Measurements from ENCODE around the gene RANBP9. TPM values are rescaled to one million over a fixed set of nuclear protein-coding genes. Genes with fewer than 3 reads are reported as not detected.

Gene RANBP9
- total and polyA plus RNA-seq, 2 of the 13 experiments (the other 11 are each of a cell fraction or from before 2014, with no cell fraction given): 26.6 to 30.6 TPM

DNA sequence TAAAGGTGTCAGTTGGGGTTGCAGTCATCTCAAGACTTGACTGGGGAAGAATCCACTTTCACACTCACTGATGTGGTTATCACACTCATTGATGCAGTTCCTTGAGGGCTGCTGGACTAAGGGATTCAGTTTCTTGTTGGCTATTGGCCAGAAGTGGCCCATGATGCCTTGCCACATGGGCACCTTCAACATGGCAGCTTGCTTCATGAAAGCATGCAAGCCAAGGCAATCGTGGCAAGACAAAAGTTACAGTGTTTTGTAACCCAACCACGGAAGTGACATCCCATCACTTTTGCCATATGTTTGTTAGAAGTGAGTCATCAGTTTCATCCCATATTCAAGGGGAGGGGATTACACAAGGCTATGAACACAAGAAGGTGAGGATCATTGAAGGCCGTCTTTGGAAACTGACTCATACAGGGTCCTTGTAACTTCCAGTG is 3.8 kb upstream of the RANBP9 start (continued):
- TF ChIP-seq, protein P1, sequence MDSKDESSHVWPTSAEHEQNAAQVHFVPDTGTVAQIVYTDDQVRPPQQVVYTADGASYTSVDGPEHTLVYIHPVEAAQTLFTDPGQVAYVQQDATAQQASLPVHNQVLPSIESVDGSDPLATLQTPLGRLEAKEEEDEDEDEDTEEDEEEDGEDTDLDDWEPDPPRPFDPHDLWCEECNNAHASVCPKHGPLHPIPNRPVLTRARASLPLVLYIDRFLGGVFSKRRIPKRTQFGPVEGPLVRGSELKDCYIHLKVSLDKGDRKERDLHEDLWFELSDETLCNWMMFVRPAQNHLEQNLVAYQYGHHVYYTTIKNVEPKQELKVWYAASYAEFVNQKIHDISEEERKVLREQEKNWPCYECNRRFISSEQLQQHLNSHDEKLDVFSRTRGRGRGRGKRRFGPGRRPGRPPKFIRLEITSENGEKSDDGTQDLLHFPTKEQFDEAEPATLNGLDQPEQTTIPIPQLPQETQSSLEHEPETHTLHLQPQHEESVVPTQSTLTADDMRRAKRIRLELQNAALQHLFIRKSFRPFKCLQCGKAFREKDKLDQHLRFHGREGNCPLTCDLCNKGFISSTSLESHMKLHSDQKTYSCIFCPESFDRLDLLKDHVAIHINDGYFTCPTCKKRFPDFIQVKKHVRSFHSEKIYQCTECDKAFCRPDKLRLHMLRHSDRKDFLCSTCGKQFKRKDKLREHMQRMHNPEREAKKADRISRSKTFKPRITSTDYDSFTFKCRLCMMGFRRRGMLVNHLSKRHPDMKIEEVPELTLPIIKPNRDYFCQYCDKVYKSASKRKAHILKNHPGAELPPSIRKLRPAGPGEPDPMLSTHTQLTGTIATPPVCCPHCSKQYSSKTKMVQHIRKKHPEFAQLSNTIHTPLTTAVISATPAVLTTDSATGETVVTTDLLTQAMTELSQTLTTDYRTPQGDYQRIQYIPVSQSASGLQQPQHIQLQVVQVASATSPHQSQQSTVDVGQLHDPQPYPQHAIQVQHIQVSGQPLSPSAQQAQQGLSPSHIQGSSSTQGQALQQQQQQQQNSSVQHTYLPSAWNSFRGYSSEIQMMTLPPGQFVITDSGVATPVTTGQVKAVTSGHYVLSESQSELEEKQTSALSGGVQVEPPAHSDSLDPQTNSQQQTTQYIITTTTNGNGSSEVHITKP (CRISPR knock-in tag; IDR thresholded peaks at IDR 0.05; ENCODE audit: low read depth): 0 out of 2 replicates have a peak, but pooled peaks have one; percentile 30
- no peak for TF ChIP-seq PHF8 (CRISPR knock-in tag; IDR thresholded peaks at IDR 0.05)
- TF ChIP-seq MBD4 (IDR thresholded peaks at IDR 0.05; ENCODE audit: borderline replicate concordance, low read length): no peak
- no peak for TF ChIP-seq ZNF225 (CRISPR knock-in tag; IDR thresholded peaks at IDR 0.05)
- peak; percentile 69 for TF ChIP-seq CBX5 (CRISPR knock-in tag; IDR thresholded peaks at IDR 0.05; ENCODE audit: borderline replicate concordance)
- no peak for TF ChIP-seq ZSCAN20 (CRISPR knock-in tag; IDR thresholded peaks at IDR 0.05; ENCODE audit: borderline replicate concordance)
- peak; percentile 62; the same call in 1 of the 2 replicates for TF ChIP-seq POGZ (CRISPR knock-in tag; IDR thresholded peaks at IDR 0.05)
- TF ChIP-seq, protein P2, sequence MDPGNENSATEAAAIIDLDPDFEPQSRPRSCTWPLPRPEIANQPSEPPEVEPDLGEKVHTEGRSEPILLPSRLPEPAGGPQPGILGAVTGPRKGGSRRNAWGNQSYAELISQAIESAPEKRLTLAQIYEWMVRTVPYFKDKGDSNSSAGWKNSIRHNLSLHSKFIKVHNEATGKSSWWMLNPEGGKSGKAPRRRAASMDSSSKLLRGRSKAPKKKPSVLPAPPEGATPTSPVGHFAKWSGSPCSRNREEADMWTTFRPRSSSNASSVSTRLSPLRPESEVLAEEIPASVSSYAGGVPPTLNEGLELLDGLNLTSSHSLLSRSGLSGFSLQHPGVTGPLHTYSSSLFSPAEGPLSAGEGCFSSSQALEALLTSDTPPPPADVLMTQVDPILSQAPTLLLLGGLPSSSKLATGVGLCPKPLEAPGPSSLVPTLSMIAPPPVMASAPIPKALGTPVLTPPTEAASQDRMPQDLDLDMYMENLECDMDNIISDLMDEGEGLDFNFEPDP (CRISPR knock-in tag; conservative IDR thresholded peaks at IDR 0.05): no peak
- no peak for TF ChIP-seq ZNF747 (CRISPR knock-in tag; IDR thresholded peaks at IDR 0.05; ENCODE audit: borderline replicate concordance)
- TF ChIP-seq GPN1 (CRISPR knock-in tag; IDR thresholded peaks at IDR 0.05; ENCODE audit: borderline replicate concordance): no peak
- TF ChIP-seq, protein P3, sequence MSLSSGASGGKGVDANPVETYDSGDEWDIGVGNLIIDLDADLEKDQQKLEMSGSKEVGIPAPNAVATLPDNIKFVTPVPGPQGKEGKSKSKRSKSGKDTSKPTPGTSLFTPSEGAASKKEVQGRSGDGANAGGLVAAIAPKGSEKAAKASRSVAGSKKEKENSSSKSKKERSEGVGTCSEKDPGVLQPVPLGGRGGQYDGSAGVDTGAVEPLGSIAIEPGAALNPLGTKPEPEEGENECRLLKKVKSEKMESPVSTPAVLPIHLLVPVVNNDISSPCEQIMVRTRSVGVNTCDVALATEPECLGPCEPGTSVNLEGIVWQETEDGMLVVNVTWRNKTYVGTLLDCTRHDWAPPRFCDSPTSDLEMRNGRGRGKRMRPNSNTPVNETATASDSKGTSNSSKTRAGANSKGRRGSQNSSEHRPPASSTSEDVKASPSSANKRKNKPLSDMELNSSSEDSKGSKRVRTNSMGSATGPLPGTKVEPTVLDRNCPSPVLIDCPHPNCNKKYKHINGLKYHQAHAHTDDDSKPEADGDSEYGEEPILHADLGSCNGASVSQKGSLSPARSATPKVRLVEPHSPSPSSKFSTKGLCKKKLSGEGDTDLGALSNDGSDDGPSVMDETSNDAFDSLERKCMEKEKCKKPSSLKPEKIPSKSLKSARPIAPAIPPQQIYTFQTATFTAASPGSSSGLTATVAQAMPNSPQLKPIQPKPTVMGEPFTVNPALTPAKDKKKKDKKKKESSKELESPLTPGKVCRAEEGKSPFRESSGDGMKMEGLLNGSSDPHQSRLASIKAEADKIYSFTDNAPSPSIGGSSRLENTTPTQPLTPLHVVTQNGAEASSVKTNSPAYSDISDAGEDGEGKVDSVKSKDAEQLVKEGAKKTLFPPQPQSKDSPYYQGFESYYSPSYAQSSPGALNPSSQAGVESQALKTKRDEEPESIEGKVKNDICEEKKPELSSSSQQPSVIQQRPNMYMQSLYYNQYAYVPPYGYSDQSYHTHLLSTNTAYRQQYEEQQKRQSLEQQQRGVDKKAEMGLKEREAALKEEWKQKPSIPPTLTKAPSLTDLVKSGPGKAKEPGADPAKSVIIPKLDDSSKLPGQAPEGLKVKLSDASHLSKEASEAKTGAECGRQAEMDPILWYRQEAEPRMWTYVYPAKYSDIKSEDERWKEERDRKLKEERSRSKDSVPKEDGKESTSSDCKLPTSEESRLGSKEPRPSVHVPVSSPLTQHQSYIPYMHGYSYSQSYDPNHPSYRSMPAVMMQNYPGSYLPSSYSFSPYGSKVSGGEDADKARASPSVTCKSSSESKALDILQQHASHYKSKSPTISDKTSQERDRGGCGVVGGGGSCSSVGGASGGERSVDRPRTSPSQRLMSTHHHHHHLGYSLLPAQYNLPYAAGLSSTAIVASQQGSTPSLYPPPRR (CRISPR knock-in tag; IDR thresholded peaks at IDR 0.05; ENCODE audit: borderline replicate concordance): no peak
- no peak for TF ChIP-seq TBP (CRISPR knock-in tag; IDR thresholded peaks at IDR 0.05)
- no peak for TF ChIP-seq MAFK (conservative IDR thresholded peaks at IDR 0.05 in 1 of 2, IDR thresholded peaks at IDR 0.05 in 1 of 2; ENCODE audit: low read length in 2 of 2)
- TF ChIP-seq ZNF24 (IDR thresholded peaks at IDR 0.05): peak; percentile 61
- TF ChIP-seq, protein P4, sequence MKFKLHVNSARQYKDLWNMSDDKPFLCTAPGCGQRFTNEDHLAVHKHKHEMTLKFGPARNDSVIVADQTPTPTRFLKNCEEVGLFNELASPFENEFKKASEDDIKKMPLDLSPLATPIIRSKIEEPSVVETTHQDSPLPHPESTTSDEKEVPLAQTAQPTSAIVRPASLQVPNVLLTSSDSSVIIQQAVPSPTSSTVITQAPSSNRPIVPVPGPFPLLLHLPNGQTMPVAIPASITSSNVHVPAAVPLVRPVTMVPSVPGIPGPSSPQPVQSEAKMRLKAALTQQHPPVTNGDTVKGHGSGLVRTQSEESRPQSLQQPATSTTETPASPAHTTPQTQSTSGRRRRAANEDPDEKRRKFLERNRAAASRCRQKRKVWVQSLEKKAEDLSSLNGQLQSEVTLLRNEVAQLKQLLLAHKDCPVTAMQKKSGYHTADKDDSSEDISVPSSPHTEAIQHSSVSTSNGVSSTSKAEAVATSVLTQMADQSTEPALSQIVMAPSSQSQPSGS (CRISPR knock-in tag; IDR thresholded peaks at IDR 0.05): no peak
- no peak for TF ChIP-seq JUND (CRISPR knock-in tag; IDR thresholded peaks at IDR 0.05)
- TF ChIP-seq NFYC (CRISPR knock-in tag; IDR thresholded peaks at IDR 0.05): no peak
- TF ChIP-seq HMGA1 (CRISPR knock-in tag; conservative IDR thresholded peaks at IDR 0.05): no peak
